Measurements from ENCODE around the gene OSBPL1A. TPM values are rescaled to one million over a fixed set of nuclear protein-coding genes. Genes with fewer than 3 reads are reported as not detected.

Gene OSBPL1A
- total and polyA plus RNA-seq, 2 experiments from 2014 or later: 24.6 to 31.3 TPM

- Histone ChIP-seq H4K20me1 (ENCODE audit: insufficient read depth, poor library complexity, severe bottlenecking) (no peaks in the 10 kb centered on the region), H3K4me1 (ENCODE audit: insufficient read depth) (no peaks in the 10 kb centered on the region), H3K9me2 (replicated peaks; ENCODE audit: insufficient read depth) (no peaks in the 10 kb centered on the region), H3K9me3 (ENCODE audit: low read depth) (no peaks in the 10 kb centered on the region), H3K79me2 (peaks cover 23% of the 10 kb centered on the region), H3K4me2 (no peak overlapping the region), H3K27ac (no peak overlapping the region), H3K4me3 (no peak overlapping the region), H2AFZ (no peak overlapping the region), H3K36me3 (replicated peaks; ENCODE audit: insufficient read depth, low read depth) (no peaks in the 10 kb centered on the region), H3K27me3 (no peaks in the 10 kb centered on the region)
- DNase-seq (ENCODE audit: low spot score): no peak
- 79% methylated on average over 2 of the region's 2 CpGs for WGBS (ENCODE audit: low lambda C conversion rate, missing lambda C conversion rate)
- TF ChIP-seq CTCF (IDR thresholded peaks at IDR 0.05; ENCODE audit: poor library complexity): no peak
- TF ChIP-seq EZH2 (IDR thresholded peaks at IDR 0.05; ENCODE audit: borderline replicate concordance): no peak
- no peak for TF ChIP-seq EZH2phosphoT487 (IDR thresholded peaks at IDR 0.05; ENCODE audit: low read depth, severe bottlenecking, unreplicated experiment)
Measured at GRCh38 chr18:24263050-24263449, 134.6 kb downstream of the OSBPL1A start.

- H3K27me3 ChIP-seq: no peaks in the 10 kb centered on the region
- no peaks in the 10 kb centered on the region for H3K9me3 ChIP-seq (ENCODE audit: low read depth)
- H3K4me1 ChIP-seq (ENCODE audit: insufficient read depth): no peaks in the 10 kb centered on the region
- H4K20me1 ChIP-seq (ENCODE audit: insufficient read depth, poor library complexity, severe bottlenecking): no peaks in the 10 kb centered on the region
- TF ChIP-seq EZH2phosphoT487 (IDR thresholded peaks at IDR 0.05; ENCODE audit: low read depth, severe bottlenecking, unreplicated experiment) (no peak), EZH2 (IDR thresholded peaks at IDR 0.05; ENCODE audit: borderline replicate concordance) (no peak), CTCF (IDR thresholded peaks at IDR 0.05; ENCODE audit: poor library complexity) (no peak)
- H3K79me2 ChIP-seq: peaks cover 30% of the 10 kb centered on the region
- no peak overlapping the region for H3K4me3 ChIP-seq
- H3K36me3 ChIP-seq (replicated peaks; ENCODE audit: insufficient read depth, low read depth): no peaks in the 10 kb centered on the region
- no peak overlapping the region for H3K4me2 ChIP-seq
- H3K27ac ChIP-seq: no peak overlapping the region
- WGBS (ENCODE audit: low lambda C conversion rate, missing lambda C conversion rate): 90% methylated on average over 4 of the region's 4 CpGs
- no peak overlapping the region for H2AFZ ChIP-seq
- H3K9me2 ChIP-seq (replicated peaks; ENCODE audit: insufficient read depth): no peaks in the 10 kb centered on the region
- DNase-seq (ENCODE audit: low spot score): no peak
Measured at GRCh38 chr18:24262087-24262486, 135.5 kb downstream of the OSBPL1A start.

DNA sequence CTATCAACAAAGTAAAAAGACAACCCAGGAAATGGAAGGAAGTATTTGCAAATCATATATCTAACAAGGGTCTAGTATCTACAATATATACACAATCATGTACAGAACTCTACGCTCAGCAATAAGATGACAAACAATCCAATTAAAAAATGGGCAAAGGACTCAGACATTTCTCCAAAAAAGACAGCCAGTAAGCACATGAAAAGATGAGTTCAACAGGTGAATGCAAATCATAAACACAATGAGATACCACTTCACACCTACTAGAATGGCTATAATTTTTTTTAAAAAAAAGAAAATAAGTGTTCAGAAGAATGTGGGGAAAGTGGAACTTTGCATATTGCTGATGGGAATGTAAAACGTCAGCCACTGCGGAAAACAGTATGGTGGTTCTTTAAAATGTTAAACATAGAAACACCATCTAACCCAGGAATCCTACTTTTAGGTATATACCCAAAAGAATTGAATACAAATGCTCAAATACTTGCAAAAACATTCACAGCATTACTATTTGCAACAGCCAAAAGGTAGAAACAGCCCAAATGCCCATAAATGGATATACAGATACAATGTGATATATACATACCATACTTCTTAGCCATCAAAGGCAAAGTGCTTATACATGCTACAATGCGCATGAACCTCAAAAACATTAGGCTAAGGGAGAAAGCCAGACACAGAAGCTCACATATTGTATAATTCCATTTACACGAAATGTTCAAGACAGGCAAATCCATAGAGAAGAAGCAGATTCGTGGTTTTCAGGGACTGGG lies 137.6 kb downstream of the OSBPL1A start:
- H2AFZ ChIP-seq: no peak overlapping the region
- H3K9me3 ChIP-seq (ENCODE audit: low read depth): no peaks in the 10 kb centered on the region
- no peaks in the 10 kb centered on the region for H3K27me3 ChIP-seq
- H3K27ac ChIP-seq: no peak overlapping the region
- no peak for DNase-seq (ENCODE audit: low spot score)
- whole genome bisulfite sequencing (ENCODE audit: low lambda C conversion rate, missing lambda C conversion rate): 93% methylated on average over 6 of the region's 6 CpGs
- H3K4me3 ChIP-seq: no peak overlapping the region
- no peak overlapping the region for H3K4me2 ChIP-seq
- no peaks in the 10 kb centered on the region for H4K20me1 ChIP-seq (ENCODE audit: insufficient read depth, poor library complexity, severe bottlenecking)
- peaks cover 31% of the 10 kb centered on the region for H3K79me2 ChIP-seq
- TF ChIP-seq EZH2 (IDR thresholded peaks at IDR 0.05; ENCODE audit: borderline replicate concordance): no peak
- TF ChIP-seq EZH2phosphoT487 (IDR thresholded peaks at IDR 0.05; ENCODE audit: low read depth, severe bottlenecking, unreplicated experiment): no peak
- no peak for TF ChIP-seq CTCF (IDR thresholded peaks at IDR 0.05; ENCODE audit: poor library complexity)
- no peaks in the 10 kb centered on the region for H3K4me1 ChIP-seq (ENCODE audit: insufficient read depth)
- H3K36me3 ChIP-seq (replicated peaks; ENCODE audit: insufficient read depth, low read depth): no peaks in the 10 kb centered on the region
- no peaks in the 10 kb centered on the region for H3K9me2 ChIP-seq (replicated peaks; ENCODE audit: insufficient read depth)
